DOHH2 (cell line): ENCODE measurements around the gene CRYBA1.
A peak's percentile ranks its signal among the peaks of the same experiment; 100 is the strongest.

Experiments used
- H3F3A ChIP-seq: fragments of 200-600 bp; sonication (generic), shearing (Covaris generic); 2 replicates; pipeline ENCODE4 v1.6.0; 2016; ENCODE audit warnings: antibody characterized with exemption, mild to moderate bottlenecking; ENCODE audit not compliant: control insufficient read depth, insufficient read depth
- H3K27ac ChIP-seq: fragments of 200-600 bp; sonication (generic); 2 replicates; pipeline ENCODE4 v1.5.1; 2014; ENCODE audit warnings: low read depth, mild to moderate bottlenecking, low read length, moderate library complexity
- H3K27me3 ChIP-seq: fragments of 200-600 bp; sonication (generic); 2 replicates; pipeline ENCODE4 v1.6.1; 2014; ENCODE audit warnings: mild to moderate bottlenecking, low read length, mixed read lengths; ENCODE audit not compliant: control insufficient read depth
- H3K36me3 ChIP-seq: fragments of 200-600 bp; sonication (generic); 2 replicates; pipeline ENCODE4 v1.6.1; 2014; ENCODE audit warnings: mild to moderate bottlenecking, low read length, moderate library complexity, mixed read lengths; ENCODE audit not compliant: control insufficient read depth
- H3K4me1 ChIP-seq: fragments of 200-600 bp; sonication (generic); 2 replicates; pipeline ENCODE4 v1.6.1; 2014; ENCODE audit warnings: mild to moderate bottlenecking, low read length, mixed read lengths; ENCODE audit not compliant: control insufficient read depth
- H3K4me2 ChIP-seq: fragments of 200-600 bp; sonication (generic); 2 replicates; pipeline ENCODE4 v1.6.0; 2014; ENCODE audit warnings: mild to moderate bottlenecking, low read length, moderate library complexity
- H3K4me3 ChIP-seq: fragments of 200-600 bp; sonication (generic); 2 replicates; pipeline ENCODE4 v1.5.1; 2014; ENCODE audit warnings: mild to moderate bottlenecking, low read length, mixed read lengths
- H3K79me2 ChIP-seq: fragments of 200-600 bp; sonication (generic); 2 replicates; pipeline ENCODE4 v1.6.1; 2014; ENCODE audit warnings: mild to moderate bottlenecking, low read length, mixed read lengths; ENCODE audit not compliant: control insufficient read depth
- H3K9me2 ChIP-seq: fragments of 200-600 bp; sonication (generic); replicated peaks from 2 replicates; pipeline ENCODE4 v1.6.1; 2014; ENCODE audit warnings: mild to moderate bottlenecking, low read length, mixed read lengths; ENCODE audit not compliant: control insufficient read depth
- H3K9me3 ChIP-seq: fragments of 200-600 bp; sonication (generic); 2 replicates; pipeline ENCODE4 v1.6.1; 2014; ENCODE audit warnings: antibody characterized with exemption, low read length, mixed read lengths; ENCODE audit not compliant: control insufficient read depth, insufficient read depth
- H4K20me1 ChIP-seq: fragments of 200-600 bp; sonication (generic); 2 replicates; pipeline ENCODE4 v1.6.0; 2014; ENCODE audit warnings: low read depth, mild to moderate bottlenecking, antibody characterized with exemption, low read length, moderate library complexity; ENCODE audit not compliant: control insufficient read depth, insufficient read depth
- CTCF ChIP-seq: fragments of 200-600 bp; sonication (generic); IDR thresholded peaks from one replicate; pipeline ENCODE4 v1.5.1; 2014; ENCODE audit warnings: antibody characterized with exemption, mild to moderate bottlenecking, low read depth, low read length; ENCODE audit not compliant: poor library complexity, severe bottlenecking
- EZH2phosphoT487 ChIP-seq: fragments of 200-600 bp; sonication (generic); IDR thresholded peaks from 2 replicates; pipeline ENCODE4 v1.6.1; 2017; ENCODE audit warnings: borderline replicate concordance, mild to moderate bottlenecking, antibody characterized with exemption, low read length, moderate library complexity, mixed read lengths

Gene CRYBA1

DNA sequence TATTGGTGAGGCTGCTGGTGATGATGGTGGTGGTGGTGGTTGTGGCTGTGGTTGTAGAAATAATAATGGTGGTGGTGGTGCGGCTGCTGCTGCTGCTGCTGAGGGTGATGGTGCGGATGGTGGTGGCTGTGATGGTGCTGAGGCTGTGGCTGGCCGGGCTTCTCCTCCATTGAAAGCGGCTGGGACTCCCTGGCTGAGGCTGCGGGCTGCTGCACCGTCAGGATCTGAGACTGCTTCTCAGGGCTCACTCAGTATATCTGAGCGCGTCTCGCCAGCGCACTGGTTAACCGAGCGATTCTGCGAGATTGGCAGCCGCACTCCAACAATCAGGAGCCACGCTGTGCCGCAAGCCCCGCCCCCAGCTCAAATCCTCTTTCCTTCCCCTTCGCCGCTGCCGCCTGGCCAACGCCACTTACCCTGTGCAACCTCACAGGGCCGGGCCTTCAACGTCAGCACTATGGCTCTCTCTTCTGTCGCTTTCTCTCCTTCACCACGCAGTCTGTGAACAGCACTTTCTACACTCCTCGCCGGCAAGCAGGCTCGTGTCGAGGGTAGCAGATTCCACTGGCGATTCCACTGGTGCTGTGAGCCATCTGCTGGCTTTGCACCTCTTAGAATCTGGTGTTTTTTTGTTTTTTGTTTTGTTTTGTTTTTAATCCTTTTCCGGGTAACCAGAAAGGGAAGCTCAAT, 47.4 kb downstream of the CRYBA1 start, which contains the start of gene NUFIP2:
TSS of gene NUFIP2 (minus strand) at position 259 of the 690 bp plus-strand sequence. CDS start at position 170, 89 bp downstream.
- peaks cover 40% of the 10 kb centered on the region for H3K36me3 ChIP-seq
- TF ChIP-seq EZH2phosphoT487 = no peak
- TF ChIP-seq CTCF = no peak

DNA sequence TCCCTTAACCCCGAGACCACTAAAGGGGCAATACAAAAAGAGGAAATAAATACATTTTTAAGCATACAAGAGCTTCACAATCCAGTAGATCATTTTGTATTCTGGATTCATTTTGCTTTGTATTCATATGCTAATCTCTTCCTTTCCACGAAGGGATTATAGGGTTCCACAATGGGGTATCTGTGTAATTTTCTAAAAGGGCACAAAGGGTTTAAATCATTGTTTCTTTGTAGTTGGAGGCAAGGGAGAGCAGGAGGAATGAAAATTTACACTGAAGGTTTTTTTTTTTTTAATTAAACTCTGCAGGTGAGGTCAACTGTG, 47.9 kb downstream of the CRYBA1 start:
- Histone ChIP-seq H3K9me3 (no peaks in the 10 kb centered on the region), H3K27ac (peak overlapping the region; percentile 96), H3K4me2 (peak overlapping the region; percentile 94), H3K9me2 (no peaks in the 10 kb centered on the region), H3K4me1 (peaks cover 28% of the 10 kb centered on the region), H3F3A (peaks cover 19% of the 10 kb centered on the region), H3K36me3 (peaks cover 35% of the 10 kb centered on the region), H3K4me3 (peak overlapping the region; percentile 98), H3K27me3 (no peaks in the 10 kb centered on the region), H4K20me1 (peaks cover 24% of the 10 kb centered on the region), H3K79me2 (peaks cover 51% of the 10 kb centered on the region)
- no peak for TF ChIP-seq CTCF
- no peak for TF ChIP-seq EZH2phosphoT487

More for the DNA sequence above, 47.4 kb downstream of the CRYBA1 start, which contains the start of gene NUFIP2:
- H3K4me3 ChIP-seq = peak within 1 kb of the TSS; percentile 98
- H3K27ac ChIP-seq = peak within 1 kb of the TSS; percentile 96
- peaks cover 33% of the 10 kb centered on the region for H3K4me1 ChIP-seq
- H3K4me2 ChIP-seq = peak within 1 kb of the TSS; percentile 94
- no peaks in the 10 kb centered on the region for H3K9me2 ChIP-seq
- peaks cover 56% of the 10 kb centered on the region for H3K79me2 ChIP-seq
- peaks cover 27% of the 10 kb centered on the region for H4K20me1 ChIP-seq
- no peaks in the 10 kb centered on the region for H3K27me3 ChIP-seq
- peaks cover 19% of the 10 kb centered on the region for H3F3A ChIP-seq
- no peaks in the 10 kb centered on the region for H3K9me3 ChIP-seq

- Histone ChIP-seq H3K79me2 (peaks cover 42% of the 10 kb centered on the region), H3K9me2 (no peaks in the 10 kb centered on the region), H3K36me3 (peaks cover 26% of the 10 kb centered on the region), H3K4me2 (peak overlapping the region; percentile 94), H3K4me1 (peaks cover 19% of the 10 kb centered on the region), H3F3A (peaks cover 24% of the 10 kb centered on the region), H3K27me3 (no peaks in the 10 kb centered on the region), H3K4me3 (peak overlapping the region; percentile 98; the same call in 1 of the 2 replicates), H3K9me3 (no peaks in the 10 kb centered on the region), H4K20me1 (peaks cover 15% of the 10 kb centered on the region), H3K27ac (peak overlapping the region; percentile 96)
- TF ChIP-seq CTCF = no peak
- TF ChIP-seq EZH2phosphoT487 = no peak
Measured at GRCh38 chr17:29295420-29295819, 48.8 kb downstream of the CRYBA1 start.
